ENCODE results near the gene TLCD3A.

The TLCD3A gene

DNA sequence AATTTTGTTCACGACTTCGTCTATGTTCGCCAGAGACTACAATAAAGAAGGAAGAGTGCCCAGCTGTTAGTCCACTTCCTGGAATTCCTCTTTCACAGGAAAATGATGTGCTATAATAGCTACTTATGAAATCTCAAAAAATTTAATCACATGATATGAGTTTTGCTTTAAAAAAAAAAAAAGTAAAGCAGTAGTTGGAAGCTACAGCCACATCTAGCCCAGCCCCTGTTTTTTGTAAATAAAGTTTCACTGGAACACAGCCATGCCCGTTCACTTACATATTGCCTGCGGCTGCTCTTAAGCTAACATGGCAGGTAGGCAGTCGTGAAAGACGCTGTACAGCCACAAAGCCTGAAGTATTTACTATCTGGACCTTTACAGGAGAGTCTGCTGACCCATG lies 33.1 kb upstream of the TLCD3A start:
- Histone ChIP-seq H3K27ac (peak overlapping the region in 1 of 2 donors; percentile 21), H3K4me3 (no peak overlapping the region)
- no peak for DNase-seq (ENCODE audit: low spot score)
- TF ChIP-seq, protein P1, sequence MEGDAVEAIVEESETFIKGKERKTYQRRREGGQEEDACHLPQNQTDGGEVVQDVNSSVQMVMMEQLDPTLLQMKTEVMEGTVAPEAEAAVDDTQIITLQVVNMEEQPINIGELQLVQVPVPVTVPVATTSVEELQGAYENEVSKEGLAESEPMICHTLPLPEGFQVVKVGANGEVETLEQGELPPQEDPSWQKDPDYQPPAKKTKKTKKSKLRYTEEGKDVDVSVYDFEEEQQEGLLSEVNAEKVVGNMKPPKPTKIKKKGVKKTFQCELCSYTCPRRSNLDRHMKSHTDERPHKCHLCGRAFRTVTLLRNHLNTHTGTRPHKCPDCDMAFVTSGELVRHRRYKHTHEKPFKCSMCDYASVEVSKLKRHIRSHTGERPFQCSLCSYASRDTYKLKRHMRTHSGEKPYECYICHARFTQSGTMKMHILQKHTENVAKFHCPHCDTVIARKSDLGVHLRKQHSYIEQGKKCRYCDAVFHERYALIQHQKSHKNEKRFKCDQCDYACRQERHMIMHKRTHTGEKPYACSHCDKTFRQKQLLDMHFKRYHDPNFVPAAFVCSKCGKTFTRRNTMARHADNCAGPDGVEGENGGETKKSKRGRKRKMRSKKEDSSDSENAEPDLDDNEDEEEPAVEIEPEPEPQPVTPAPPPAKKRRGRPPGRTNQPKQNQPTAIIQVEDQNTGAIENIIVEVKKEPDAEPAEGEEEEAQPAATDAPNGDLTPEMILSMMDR (IDR thresholded peaks at IDR 0.05), result no peak

DNA sequence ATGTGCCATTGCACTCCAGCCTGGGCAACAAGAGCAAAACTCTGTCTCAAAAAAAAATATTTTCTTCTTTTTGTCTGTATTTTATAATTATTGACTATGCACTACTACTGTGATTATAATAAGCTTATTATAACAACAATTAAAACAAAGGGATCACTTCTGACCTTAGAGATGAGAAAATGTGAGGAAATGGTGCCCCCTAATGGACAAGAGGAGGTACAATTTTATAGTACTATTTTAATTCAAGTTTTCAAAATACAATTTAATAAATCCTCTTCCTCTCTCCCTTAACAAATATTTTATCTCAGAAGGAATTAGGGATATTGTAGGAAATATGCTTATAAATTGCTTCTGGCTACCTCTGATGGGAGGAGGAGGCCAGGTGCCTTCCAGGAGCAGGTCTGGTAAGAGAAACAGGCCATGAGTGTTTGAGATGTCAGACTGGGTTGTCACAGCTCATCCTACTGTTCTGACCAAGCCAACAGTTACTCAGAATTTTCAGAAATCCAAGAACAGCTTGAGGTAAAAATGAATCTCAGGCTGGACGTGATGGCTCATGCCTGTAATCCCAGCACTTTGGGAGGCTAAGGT lies 31.8 kb upstream of the TLCD3A start:
- no peak overlapping the region for H3K27ac ChIP-seq
- TF ChIP-seq, protein P1 (IDR thresholded peaks at IDR 0.05), result peak; percentile 50
- no peak for DNase-seq (ENCODE audit: low spot score)
- H3K4me3 ChIP-seq, result no peak overlapping the region

DNA sequence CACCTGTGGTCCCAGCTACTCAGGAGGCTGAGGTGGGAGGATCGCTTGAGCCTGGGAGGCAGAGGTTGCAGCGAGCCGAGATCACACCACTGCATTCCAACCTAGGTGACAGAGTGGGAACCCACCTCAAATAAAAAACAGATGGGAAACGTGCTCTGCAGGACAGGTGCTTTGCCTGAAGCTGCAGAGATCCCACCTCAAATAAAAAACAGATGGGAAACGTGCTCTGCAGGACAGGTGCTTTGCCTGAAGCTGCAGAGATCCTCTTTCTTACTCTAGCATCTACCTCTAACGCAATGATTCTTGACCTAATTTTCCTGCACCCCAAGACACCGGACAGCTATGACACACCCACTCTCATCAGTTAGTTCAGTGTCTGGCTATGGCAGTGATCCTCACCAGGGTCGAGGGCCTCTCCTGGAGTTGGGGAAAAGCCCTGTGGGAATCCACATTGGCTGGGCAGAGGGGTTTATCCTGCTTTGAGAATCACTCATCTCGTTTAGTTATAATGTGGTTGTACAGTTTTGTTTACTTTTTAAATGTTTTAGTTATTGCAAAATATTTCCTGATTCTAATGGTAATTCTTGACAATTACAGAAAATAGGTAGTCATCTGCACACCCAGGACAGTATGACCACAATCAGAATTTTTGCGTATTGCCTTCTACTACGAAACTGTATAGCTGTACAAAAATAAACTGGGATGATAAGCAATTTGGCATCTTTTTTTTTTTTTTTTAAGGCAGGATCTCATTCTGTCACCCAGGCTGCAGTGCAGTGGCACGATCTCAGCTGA lies 29.1 kb upstream of the TLCD3A start:
- TF ChIP-seq, protein P1 (IDR thresholded peaks at IDR 0.05), result no peak
- DNase-seq (ENCODE audit: low spot score), result no peak
- no peak overlapping the region for H3K27ac ChIP-seq
- no peak overlapping the region for H3K4me3 ChIP-seq

DNA sequence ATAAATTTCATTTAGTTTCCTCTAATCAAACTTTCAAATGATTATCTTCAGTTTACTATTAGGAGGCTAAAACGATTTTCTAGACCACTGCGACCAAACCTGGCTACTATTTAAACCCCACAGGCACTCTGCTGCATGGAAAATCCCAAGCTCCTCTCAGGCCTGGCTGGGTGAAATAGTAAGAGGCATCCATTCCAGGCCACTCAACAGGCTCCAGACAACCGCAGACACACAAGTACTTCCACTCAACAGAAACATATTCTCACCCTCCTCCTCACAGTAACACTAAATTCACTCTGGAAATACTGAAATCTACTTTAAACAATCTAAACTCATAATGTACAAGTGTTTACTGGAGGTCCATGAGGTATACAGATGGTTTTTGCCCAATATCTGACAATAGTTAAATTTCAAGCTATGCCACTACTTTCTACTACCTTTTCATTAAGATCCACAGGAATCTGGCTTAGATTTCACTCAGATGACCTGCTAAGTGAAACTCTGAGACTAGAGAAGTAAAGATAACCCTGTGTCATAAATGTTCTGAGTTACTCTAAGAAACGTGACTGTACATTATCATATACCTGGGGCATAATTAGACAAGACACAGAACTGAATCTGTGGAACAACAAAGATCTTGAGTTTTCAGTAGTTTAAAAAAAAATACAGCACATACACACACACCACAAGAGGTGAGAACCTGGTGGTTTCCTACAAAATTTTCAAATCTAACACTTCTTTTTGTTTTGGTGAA lies 28.1 kb upstream of the TLCD3A start:
- no peak for DNase-seq (ENCODE audit: low spot score)
- Histone ChIP-seq H3K27ac (no peak overlapping the region), H3K4me3 (no peak overlapping the region)
- TF ChIP-seq, protein P1 (IDR thresholded peaks at IDR 0.05), result no peak

DNA sequence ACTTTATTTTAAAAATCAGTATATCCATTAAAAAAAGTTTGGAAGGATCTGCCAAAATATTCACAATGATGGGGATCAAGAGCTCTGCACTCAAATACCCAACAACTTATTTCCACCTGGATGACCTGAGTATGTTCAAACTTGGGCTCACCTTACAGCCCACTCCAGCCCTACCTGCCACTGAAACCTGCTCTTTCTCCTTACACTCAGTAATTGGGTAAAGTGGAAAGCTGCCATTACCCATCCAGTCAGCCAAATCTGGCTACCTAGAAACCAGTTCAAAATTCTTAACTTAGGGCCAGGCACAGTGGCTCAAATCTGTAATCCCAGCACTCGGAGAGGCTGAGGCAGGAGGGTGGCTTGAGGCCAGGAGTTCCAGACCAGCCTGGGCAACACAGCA lies 27.4 kb upstream of the TLCD3A start:
- Histone ChIP-seq H3K4me3 (no peak overlapping the region), H3K27ac (no peak overlapping the region)
- TF ChIP-seq, protein P1 (IDR thresholded peaks at IDR 0.05), result no peak
- DNase-seq (ENCODE audit: low spot score), result no peak

DNA sequence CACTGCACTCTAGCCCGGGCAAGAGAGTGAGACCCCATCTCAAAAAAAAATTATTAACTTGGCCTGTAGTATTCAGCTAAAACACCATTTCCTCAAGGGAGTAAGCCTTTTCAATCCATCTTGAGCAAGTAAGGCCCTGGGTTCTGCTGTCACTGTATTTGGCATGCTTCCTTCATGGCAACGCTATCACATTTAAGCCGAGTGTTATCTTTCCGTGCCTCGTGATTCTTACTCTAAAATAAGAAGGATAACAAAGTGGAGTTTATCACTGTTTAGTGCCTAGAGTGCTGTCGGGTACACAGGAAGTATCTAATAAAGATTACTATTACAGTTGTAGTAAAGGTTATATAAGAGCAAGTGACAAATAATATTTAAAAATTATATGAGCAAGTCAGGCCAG lies 26.5 kb upstream of the TLCD3A start:
- Histone ChIP-seq H3K27ac (no peak overlapping the region), H3K4me3 (no peak overlapping the region)
- TF ChIP-seq, protein P1 (IDR thresholded peaks at IDR 0.05), result no peak
- DNase-seq (ENCODE audit: low spot score), result no peak

Data from coronary artery (tissue), 2 donors.